NCI-H82 treated with DMSO at 0.1 percent for 48 hours (cell line): Measurements from ENCODE around the gene LRRC17.
"Not testable (repeated sequence)": the region's sequence is repeated elsewhere in the genome, so short reads cannot be mapped to it uniquely, and the experiment has no call there.

Experiments used
- DNase-seq: peaks from one replicate; lab custom pipeline; 2025; ENCODE audit not compliant: unreplicated experiment; lab: John Stamatoyannopoulos, UW

LRRC17 gene

DNA sequence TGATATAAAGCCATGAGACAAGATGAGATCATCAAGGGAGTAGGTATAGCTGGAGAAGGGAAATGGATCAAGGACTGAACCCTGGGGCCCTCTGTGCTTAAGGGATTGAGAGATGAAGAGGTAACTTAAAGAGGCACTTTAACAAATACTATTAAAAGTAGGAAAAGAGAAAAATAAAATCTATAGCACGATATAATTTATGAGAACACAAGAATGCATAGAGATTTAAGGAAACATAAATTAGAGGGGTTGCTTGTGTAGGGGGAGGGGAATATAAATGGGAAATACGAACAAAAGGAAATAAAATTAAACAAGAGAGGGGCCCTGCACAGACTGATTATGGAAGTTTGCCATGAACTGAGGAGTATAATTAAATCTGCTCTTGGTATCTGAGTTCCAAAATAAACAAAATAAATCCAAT is 15.6 kb upstream of the LRRC17 start:
- DNase-seq = no peak

DNA sequence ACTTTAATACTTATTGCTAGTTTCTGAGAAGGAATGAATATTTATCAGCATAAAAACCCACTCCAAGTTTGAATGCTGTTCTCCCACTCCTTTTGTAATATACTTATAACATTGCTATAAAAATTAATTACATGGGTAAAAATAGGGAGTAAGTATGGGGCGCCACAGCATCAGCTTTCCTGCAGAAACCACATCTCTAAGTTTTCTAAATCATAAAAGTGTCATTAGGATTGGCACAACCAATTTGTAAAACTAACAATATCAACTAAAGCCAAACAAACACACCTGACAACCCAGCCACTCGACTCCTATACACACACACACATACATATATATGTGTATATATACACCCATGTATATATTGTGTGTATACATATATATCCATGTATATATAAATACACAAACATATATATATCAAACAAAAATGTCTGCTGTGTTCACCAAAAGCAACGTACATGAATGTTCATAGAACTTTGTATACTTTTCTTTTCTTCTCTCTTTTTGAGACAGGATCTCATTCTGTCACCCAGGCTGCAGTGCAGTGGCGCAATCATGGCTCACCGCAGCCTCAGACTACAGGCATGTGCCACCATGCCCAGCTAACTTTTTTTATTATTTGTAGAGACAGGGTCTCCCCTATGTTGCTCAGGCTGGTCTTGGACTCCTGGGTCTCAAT is 14.8 kb upstream of the LRRC17 start:
- DNase-seq = no peak

DNA sequence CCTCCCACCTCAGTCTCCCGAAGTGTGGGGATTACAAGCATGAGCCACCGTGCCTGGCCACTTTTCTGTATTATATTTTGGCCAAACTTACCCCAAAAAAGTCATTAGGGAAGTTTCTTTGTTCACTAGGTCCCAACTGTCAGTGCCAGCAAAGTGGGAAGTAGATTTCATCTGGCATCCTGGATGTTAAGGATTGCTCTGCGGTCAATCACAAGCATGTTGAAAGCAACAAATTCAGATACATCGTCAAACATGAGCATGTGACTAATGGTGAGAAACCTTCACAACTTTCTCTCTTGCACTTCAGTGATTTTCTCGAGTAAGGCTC is 14.3 kb upstream of the LRRC17 start:
- DNase-seq = no peak

DNA sequence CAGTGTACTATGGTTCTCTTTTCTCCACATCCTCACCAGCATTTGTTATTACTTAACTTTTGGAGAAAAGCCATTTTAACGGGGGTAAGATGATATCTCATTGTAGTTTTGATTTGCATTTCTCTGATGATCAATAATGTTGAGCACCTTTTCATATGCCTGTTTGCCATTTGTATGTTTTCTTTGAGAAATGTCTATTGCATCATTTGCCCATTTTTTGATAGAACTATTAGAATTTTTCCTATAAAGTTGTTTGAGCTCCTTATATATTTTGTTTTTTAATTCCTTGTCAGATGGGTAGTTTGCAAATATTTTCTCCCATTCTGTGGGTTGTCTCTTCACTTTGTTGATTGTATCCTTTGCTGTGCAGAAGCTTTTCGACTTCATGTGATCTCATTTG is 10.7 kb upstream of the LRRC17 start:
- not testable (repeated sequence) for DNase-seq

DNA sequence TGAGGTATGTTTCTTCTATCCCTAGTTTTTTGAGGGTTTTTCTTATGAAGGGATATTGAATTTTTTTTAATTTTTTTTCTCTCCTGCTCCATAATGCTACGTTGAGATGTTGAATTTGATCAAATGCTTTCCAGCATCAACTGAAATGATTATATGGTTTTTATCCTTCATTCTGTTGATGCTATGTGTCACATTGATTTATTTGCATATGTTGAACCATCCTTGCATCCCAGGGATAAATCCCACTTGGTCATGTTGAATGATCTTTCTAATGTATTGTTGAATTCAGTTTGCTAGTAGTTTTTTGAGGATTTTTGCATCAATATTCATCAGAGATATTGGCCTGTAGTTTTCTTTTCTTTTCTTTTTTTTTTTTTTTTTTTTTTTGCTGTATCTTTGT is 9.2 kb upstream of the LRRC17 start:
- not testable (repeated sequence) for DNase-seq

DNA sequence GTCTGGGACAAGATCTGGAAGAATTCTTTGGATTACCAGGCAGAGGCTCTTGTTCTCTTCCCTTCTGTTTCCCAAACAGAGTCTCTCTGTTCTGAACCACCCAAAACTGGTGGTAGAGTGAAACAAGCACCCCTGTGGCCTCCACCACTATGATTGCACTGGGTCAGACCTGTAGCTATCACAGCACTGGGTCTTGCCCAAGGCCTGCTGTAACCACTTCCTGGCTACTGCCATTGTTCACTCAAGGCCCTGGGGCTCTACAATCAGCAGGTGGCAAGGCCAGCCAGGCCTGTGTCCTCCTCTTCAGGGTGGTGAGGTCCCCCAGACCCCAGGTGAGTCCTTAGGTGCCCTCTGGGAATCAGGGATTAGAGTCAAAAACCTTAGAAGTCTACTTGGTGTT is 4.1 kb upstream of the LRRC17 start:
- DNase-seq = no peak

DNA sequence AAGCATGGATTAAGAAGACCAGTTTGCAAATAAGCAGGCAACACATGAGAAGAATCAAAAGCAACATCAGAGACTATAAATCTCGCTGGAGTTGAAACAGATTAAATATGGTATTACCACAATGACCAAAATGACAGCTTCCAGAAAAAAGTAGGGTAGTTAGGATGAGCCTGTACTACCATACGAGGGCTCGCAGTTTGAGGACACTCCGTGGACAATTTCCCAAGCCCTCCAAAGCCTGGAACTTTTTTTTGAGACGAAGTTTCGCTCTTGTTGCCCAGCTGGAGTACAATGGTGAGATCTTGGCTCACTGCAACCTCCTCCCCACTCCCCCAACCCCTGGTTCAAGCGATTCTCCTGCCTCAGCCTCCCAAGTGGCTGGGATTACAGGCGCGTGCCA is 1.0 kb downstream of the LRRC17 start:
- DNase-seq = no peak

DNA sequence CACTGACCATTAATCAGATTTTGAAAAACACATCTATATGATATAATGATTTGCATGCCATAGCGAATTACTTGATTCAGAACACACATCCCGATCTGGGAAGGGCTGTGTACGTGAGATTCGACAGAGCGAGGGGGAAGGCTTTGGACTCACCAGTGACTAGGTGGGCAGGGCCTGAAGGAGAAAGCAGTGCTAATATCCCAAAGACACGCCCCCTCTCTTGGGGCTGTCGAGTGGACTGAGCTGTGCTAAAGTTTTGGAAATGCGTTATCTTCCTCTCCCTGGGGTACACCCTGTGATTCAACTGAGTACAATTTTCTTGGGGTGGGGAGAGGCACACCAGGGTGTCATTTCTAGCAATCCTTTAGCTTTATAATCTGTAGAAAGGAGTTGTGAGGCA is 1.8 kb downstream of the LRRC17 start:
- peak; percentile 68 for DNase-seq

DNA sequence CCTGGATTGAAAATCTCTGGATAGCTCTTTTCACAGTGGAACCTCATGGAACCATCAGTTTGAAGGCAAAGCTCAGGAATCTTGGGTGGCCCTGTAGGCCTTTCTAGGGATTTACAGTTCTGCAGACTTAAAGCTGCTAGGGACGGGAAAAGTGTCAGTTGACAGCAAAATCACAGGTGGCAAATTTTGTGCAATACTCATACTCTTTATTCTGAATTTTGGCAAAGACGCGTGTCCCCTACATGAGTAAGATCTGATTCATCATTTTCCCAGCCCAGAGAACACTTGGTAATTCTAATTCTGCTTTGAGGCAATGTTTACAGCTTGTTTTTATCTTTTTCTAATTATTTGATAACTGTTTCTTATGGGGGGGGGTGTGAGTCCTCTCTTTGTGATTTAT is 3.6 kb downstream of the LRRC17 start:
- DNase-seq = no peak

DNA sequence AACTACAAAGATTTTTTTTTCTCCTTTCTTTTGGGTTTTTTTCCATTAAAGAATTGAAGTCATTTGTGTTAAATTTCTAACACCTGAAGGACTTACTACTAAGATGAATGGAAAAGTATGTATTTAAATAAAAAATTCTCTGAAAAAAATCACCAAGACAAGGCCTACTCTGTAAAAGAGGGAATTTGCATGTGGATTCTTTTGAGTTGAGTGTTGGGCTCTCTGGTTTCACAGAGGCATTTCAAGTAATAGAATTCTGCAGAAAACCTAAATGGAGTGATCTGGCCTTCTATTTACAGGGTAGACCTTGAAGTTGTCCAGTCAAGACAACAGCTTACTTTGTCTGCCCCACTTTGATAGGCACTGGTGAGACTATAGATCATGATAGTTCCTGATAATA is 4.1 kb downstream of the LRRC17 start:
- no peak for DNase-seq

DNA sequence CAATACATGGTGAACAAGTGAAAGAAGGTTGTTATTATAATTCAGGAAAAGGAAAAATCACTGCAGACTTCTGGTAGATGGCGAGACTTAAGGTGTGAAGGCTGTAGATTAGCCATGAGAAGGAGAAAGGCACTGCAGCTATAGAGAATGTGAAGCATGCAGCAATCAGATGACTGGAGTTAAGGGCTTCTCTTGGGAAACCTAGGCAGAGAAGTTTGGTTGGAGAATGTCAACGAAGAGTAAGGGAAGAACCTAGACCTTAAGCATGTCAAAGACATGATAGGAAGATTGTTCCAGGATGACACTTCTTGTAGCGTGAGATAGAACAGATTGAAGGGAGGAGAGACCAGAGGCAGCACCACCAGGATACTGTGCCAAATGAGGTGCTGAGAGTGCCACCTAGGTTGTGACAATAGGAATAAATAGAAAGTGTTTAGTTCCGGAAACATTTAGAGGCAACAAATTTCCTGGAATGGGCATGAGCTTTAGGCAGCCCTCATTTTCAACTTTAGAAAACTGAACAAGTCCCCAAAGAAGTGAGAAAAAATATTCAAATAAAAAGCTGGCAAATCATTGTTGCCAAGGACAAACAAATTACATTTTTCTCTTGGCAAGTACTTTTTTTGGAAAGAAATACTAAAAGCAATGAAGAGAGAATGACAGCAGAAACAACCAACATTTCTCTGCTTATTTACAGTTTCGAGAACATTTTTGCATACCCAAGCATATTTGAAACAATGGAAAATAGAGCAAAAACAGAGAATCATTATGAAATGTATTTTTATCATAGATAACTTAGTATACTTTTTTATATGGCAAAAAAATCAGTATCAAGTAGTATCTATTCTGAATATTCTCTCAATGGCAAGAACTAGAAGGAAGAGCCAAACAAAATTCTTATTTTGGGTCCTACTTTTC is 4.9 kb downstream of the LRRC17 start:
- DNase-seq = no peak

DNA sequence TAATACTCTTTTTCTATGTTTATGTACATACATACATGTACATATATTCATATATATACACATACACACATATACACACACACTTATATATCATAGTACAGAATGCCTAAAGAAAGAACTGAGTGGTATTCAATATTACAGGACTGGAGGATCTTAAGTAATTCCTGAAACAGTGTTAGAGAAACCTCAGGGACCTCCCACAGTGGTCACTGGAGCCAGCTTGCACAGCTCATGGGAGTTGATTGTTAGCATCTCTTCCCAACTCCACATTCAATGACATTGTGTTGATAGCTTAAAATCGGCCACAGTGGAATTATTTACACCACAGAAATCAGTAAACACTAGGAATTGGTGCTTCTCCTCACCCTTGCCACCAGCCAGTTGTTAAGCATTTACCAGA is 6.0 kb downstream of the LRRC17 start:
- DNase-seq = no peak

DNA sequence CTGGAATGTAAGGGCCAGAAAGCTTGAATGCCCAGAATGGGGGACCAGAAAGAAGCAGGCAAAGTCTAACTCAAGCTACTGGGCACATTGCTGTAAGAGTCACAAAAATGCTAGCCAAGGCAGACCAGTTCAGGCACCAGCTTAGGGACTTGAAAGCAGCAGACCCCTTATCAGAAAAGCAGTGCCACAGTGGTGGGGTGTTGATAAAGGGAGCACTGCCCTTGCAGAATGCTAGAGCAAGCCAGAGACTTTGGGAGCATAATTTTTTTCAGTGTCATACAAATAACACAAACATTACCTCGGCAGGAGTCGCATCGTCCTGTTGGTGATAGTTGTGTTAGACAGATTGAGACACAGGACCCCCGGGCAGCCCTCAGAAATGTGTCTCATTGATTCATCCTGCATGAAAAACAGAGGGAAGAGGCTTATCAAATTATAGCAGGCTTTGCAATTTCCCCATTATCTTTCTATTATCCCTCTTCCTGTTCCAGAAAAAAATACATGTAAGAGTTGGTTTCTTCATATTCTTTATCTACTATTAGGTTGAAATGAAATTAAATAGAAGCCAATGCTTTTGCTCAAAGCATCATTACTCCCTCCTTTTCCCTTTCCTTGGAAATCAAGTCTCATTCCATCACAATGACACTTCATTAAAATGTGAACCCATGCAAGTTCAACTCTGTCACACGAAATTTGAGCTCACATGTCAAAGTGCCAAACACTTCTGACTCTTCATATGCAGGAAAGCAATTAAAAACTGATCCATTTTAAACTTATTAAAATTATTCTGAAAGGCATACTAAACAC is 13.4 kb downstream of the LRRC17 start:
- no peak for DNase-seq

DNA sequence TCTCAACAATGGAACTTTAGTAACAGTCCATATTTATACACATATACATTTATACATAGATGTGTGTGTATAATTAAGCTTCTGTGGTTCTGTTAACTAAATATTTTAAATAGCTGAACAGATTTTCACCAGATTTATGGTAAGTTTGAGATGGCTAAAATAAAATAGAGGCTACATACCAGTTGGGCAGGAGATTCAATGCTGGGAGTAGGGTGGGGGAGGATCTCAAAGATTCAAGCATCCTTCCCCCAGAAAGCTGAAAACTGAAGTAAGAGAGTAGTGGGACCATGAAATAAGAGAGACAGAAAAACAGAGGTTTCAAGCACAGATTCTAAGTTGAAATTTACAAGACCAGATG is 14.0 kb downstream of the LRRC17 start:
- DNase-seq = no peak

DNA sequence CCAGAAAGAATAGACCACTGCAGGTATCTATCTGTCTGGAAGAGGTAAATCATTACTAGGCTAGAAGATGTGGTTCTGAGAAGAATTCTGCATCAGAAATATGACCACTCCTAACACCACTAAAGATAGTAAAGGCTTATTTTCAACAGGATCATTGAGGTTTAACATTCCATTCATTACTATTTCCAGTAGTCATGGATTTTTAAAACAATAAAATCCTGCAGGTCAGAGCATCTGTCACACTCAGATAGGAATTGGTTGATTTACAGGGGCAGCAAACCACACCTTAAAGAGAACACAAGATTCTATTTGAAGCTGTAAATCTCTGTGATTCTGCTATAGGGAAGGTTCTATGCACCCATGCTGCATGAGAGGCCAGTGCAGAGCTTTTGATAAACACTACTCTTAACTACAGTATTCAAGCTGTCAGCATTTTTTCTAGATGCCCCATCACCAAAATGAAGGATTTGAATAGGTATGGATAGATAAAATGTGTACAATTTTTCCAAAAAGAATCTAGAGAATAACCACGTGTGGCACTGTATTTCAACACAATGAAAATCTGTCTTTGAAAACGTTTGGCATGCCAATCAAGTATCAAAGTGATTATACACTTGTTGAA is 14.6 kb downstream of the LRRC17 start:
- no peak for DNase-seq

DNA sequence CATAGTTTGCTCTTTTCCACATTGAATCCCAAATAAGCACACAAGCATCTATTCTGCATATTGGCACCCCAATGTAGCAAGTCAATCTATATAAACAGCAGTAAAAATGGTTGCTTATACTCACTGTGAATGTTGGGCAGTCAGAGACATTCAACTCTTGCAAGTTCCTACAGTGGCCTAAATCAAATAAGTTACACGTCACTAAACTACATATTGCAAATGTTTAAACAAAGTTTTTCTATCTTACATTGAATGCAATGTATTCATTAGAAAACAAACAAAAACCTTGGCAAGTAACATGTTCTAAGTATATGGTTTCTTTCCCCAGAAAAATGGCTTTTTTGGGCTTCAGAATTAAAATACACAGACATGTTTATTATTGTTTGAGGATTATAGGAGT is 19.0 kb downstream of the LRRC17 start:
- no peak for DNase-seq

DNA sequence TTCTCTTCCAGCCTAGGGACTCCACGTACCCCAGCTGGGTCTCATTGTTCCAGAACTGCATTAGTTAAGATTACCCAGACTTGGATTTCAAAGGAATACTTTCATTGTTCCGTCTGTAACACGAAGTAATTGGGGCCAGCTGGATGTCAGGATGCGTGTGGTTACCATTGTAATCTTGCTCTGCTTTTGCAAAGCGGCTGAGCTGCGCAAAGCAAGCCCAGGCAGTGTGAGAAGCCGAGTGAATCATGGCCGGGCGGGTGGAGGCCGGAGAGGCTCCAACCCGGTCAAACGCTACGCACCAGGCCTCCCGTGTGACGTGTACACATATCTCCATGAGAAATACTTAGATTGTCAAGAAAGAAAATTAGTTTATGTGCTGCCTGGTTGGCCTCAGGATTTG is 21.0 kb downstream of the LRRC17 start:
- no peak for DNase-seq

DNA sequence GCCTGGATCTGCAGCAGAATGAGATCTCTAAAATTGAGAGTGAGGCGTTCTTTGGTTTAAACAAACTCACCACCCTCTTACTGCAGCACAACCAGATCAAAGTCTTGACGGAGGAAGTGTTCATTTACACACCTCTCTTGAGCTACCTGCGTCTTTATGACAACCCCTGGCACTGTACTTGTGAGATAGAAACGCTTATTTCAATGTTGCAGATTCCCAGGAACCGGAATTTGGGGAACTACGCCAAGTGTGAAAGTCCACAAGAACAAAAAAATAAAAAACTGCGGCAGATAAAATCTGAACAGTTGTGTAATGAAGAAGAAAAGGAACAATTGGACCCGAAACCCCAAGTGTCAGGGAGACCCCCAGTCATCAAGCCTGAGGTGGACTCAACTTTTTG is 21.4 kb downstream of the LRRC17 start:
- DNase-seq = no peak

DNA sequence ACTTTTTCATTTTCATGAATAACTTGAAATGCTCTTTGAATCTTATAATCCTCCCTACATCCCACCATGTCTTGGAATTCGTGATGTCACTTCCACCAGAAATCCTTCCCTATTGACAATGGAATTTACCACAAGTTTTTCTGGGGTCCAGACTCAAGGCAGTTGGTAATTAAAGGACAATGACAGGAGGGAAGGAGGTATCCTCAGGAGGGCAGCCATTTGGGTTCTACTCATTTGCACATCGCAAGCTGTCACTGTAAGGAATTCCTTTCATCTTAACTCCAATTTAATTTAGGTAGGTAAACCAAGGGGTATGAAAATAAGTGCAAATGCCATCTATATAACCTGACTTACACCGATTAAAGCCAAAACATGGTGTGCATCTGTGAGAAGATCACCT is 21.9 kb downstream of the LRRC17 start:
- no peak for DNase-seq

DNA sequence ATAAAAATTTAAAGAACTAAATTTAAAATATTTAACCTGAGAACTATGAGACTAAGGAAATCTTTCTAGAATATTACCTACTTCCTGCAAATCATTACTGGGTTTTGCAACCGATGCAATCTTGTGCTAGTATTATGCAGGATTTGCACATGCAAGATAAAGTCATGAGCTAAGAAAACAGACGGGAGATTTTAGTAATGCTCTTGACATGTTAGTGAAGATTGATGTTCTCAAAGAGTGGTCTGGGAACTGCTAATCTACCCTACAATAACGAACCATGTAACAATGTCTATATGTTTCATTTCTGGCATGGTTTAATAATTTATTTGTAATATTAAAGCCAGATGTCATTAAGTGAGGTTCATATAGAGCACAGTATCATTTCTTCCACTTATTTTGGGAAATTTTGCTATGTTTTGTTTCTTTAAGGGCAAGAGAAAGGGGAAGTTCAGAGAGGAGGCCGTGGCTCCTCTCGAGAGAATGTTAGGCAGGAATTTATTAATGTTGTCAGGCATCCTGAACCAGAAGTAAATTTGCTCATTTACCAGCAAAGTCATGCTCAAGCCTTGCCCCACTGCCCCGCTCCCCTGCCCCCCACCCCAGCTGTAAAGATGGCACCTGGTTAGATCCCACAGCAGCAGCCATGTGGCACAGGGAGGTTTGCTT is 22.8 kb downstream of the LRRC17 start:
- no peak for DNase-seq

DNA sequence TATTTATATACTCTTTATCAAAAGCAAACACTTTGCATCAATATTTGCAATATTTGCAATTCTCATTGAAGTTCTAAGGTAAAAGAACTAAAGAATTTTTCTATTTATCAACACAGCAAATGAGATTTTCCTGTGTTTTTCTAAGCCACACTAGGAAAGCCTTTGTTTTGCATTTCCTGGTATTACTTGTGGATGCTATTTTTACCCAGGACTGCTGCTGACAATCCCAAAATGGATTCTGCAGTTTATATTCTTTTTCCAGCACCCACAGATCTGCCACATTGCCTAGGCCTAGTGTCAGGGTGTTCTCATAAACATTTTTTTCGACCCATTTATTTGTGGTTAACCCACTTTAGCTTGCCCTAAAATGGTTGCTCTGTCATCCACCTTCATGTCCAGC is 25.9 kb downstream of the LRRC17 start:
- DNase-seq = no peak
